Uterus (tissue), 4 donors: Measurements from ENCODE around the gene ELK3. TPM values are rescaled to one million over a fixed set of nuclear protein-coding genes. Genes with fewer than 3 reads are reported as not detected.

Experiments
- DNase-seq, 2 donors: peaks; one replicate each; pipeline ENCODE4 v3.0.0-alpha.2; 2019 to 2020
- H3K27ac ChIP-seq, 2 donors: fragments of 200-600 bp; sonication (generic); 1 replicate in 1 of 2; 2 replicates in 1 of 2; pipeline ENCODE4 v1.5.1; 2016 to 2018
- H3K27me3 ChIP-seq, 2 donors: fragments of 200-600 bp; sonication (generic); one replicate each; pipeline ENCODE4 v1.5.1; 2018 to 2019; ENCODE audit warnings: control low read depth in 1 of 2
- H3K36me3 ChIP-seq, 2 donors: fragments of 200-600 bp; sonication (generic); one replicate each; pipeline ENCODE4 v1.5.1; 2019; ENCODE audit warnings: control low read depth in 1 of 2
- H3K4me1 ChIP-seq, 2 donors: fragments of 200-600 bp; sonication (generic); one replicate each; pipeline ENCODE4 v1.5.1; 2018 to 2019; ENCODE audit warnings: control low read depth in 1 of 2
- H3K4me3 ChIP-seq, 2 donors: fragments of 200-600 bp; sonication (generic); 1 replicate in 1 of 2; 2 replicates in 1 of 2; pipeline ENCODE4 v1.5.1; 2018 to 2019; ENCODE audit warnings: mild to moderate bottlenecking in 1 of 2
- H3K9me3 ChIP-seq, 2 donors: fragments of 200-600 bp; sonication (generic); one replicate each; pipeline ENCODE4 v1.5.1; 2019; ENCODE audit warnings: control low read depth in 1 of 2
- CTCF ChIP-seq, 4 experiments: fragments of 200-600 bp in 2 of 4; fragments of 450-650 bp in 2 of 4; sonication (generic) in 2 of 4; IDR thresholded peaks; one replicate each; pipeline ENCODE4 v1.5.1; 2016 to 2019; ENCODE audit warnings: antibody characterized with exemption in 4 of 4, mild to moderate bottlenecking in 2 of 4, moderate library complexity in 1 of 4
- POLR2A ChIP-seq, 2 donors: fragments of 450-650 bp; IDR thresholded peaks; one replicate each; pipeline ENCODE4 v1.6.1; 2016; ENCODE audit warnings: antibody characterized with exemption in 2 of 2, mild to moderate bottlenecking in 1 of 2, moderate library complexity in 1 of 2
- intact Hi-C: fragments of 100-400 bp; cut with DNase I; formaldehyde crosslinking; loops from one replicate; pipeline ENCODE4 v1.15.1; 2023; ENCODE audit warnings: low total_unique reads
- total RNA-seq, 4 donors: library from RNA; depleted of rRNA in 3 of 4; stranded (reverse); fragments of >200 nt in 3 of 4; gene quantifications; one replicate each; pipeline versions ENCODE4 v1.1.0 to v1.2.4, GENCODE V29; 2014 to 2023
- donor health status: DM: yes; HTN: yes; CAD: no.

ELK3 gene
- total RNA-seq, 4 donors from 2014 or later, result 36.8 to 81.1 (median 44.9) TPM

DNA sequence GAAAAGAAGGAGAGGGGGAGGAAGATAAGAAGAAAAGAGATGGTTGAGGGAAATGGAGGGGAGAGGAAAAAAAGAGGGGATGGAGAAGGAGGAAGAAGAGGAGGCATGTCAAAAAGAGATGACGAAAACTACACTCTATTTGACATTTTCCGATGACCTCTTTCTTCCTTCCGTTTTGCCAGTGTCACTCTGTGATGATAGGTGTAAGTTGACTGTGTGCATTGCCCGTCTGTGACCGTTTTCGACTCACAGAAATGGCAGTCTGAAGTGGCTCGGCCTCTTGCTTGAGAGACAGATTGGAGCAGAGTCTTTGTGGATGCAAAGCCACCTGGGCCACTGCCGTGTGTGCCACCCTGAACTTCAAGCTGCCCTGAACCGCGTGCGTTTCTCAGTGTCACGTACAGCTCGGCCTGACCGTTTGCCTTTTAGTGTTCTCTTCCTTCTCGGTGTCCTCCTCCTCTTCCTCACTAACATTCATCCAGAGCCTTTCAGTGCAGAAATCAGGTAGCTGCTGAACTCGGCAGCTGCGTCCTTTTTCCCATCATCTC lies 32.7 kb downstream of the ELK3 start:
- intact Hi-C loops, result no loop called here
- DNase-seq, result no peak
- Histone ChIP-seq H3K9me3 (no peaks in the 10 kb centered on the region), H3K27ac (peak overlapping the region; percentile 2 to 51), H3K4me3 (no peak overlapping the region), H3K4me1 (peaks cover 10 to 13% of the 10 kb centered on the region in 2 donors), H3K27me3 (no peaks in the 10 kb centered on the region), H3K36me3 (no peaks in the 10 kb centered on the region)
- TF ChIP-seq POLR2A (IDR thresholded peaks at IDR 0.05), result no peak
- TF ChIP-seq CTCF (IDR thresholded peaks at IDR 0.05), result no peak

- Histone ChIP-seq H3K4me3 (no peak overlapping the region), H3K27me3 (no peaks in the 10 kb centered on the region), H3K4me1 (peaks cover 11 to 13% of the 10 kb centered on the region in 2 donors), H3K27ac (peak overlapping the region; percentile 2 to 51), H3K36me3 (no peaks in the 10 kb centered on the region), H3K9me3 (no peaks in the 10 kb centered on the region)
- no peak for TF ChIP-seq CTCF (IDR thresholded peaks at IDR 0.05)
- DNase-seq, result no peak
- intact Hi-C loops, result no loop called here
These were observed 33.4 kb downstream of the ELK3 start for GRCh38 chr12:96227365-96228106.

DNA sequence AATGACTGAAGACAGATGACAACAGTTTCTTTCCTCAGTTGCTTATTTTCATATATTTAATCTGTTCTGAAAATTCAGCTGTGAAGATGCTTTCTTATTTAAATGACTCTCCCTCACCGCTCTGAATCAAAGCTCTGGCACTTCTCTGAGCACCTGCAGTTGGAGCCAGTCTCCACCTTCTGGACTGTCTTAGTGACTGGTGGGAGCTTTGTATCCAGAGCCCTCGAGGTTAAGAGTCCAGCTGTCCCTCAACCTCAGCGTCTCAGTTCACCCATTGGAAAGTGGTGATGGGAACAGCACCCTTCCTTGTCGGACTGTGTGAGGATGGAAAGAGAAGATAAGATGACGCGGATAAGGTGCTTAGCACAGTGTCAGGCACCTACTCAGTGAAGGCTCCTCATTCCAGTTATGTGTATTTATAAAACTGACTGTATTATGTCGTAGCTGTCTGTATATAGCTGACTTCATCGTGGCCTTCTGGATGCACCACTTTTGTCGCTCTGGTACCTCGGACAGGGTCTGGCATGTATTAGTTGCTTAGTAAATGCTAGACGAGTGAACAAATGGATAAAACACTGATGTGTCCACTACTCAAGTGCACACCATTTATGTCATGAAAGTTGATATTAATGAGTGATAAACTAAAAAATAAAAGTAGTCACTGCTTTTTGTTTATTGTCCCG lies 34.5 kb downstream of the ELK3 start:
- intact Hi-C loops, result no loop called here
- Histone ChIP-seq H3K9me3 (no peaks in the 10 kb centered on the region), H3K4me1 (peaks cover 15 to 16% of the 10 kb centered on the region in 2 donors), H3K4me3 (no peak overlapping the region), H3K27me3 (no peaks in the 10 kb centered on the region), H3K36me3 (no peaks in the 10 kb centered on the region), H3K27ac (peak overlapping the region; percentile 10 to 26)
- DNase-seq, result no peak
- TF ChIP-seq POLR2A (IDR thresholded peaks at IDR 0.05), result no peak
- no peak for TF ChIP-seq CTCF (IDR thresholded peaks at IDR 0.05)

- Histone ChIP-seq H3K9me3 (no peaks in the 10 kb centered on the region), H3K4me1 (peaks cover 21 to 24% of the 10 kb centered on the region in 2 donors), H3K4me3 (no peak overlapping the region), H3K36me3 (no peaks in the 10 kb centered on the region), H3K27ac (peak overlapping the region; percentile 88 to 96), H3K27me3 (no peaks in the 10 kb centered on the region)
- no peak for DNase-seq
- TF ChIP-seq CTCF (IDR thresholded peaks at IDR 0.05) (no peak), POLR2A (IDR thresholded peaks at IDR 0.05) (no peak)
- intact Hi-C loops, result loop anchor here (10.0 kb wide), 1 partner anchor 164 kb away; no protein-coding TSS in a partner anchor
These were observed 36.5 kb downstream of the ELK3 start for GRCh38 chr12:96230646-96231045.

GRCh38 chr12:96233168-96233567 lies 39.0 kb downstream of the ELK3 start:
- Histone ChIP-seq H3K27ac (peak overlapping the region; percentile 88 to 96), H3K27me3 (no peaks in the 10 kb centered on the region), H3K4me3 (no peak overlapping the region), H3K36me3 (no peaks in the 10 kb centered on the region), H3K4me1 (peaks cover 37 to 43% of the 10 kb centered on the region in 2 donors), H3K9me3 (no peaks in the 10 kb centered on the region)
- TF ChIP-seq CTCF (IDR thresholded peaks at IDR 0.05) (no peak), POLR2A (IDR thresholded peaks at IDR 0.05) (no peak)
- peak; percentile 86 to 88 for DNase-seq
- intact Hi-C loops, result loop anchor here (10.0 kb wide), 1 partner anchor 162 kb away; no protein-coding TSS in a partner anchor
